ENCODE measurements around the gene GRSF1.

GRCh38 chr4:70829492-70829891 is 10.2 kb downstream of the GRSF1 start:
- no peak for TF ChIP-seq ARNTL (CRISPR knock-in tag; IDR thresholded peaks at IDR 0.05; ENCODE audit: borderline replicate concordance, low read depth)
- no peak for TF ChIP-seq PPARA (CRISPR knock-in tag; IDR thresholded peaks at IDR 0.05; ENCODE audit: borderline replicate concordance)
- TF ChIP-seq POU6F1 (CRISPR knock-in tag; IDR thresholded peaks at IDR 0.05; ENCODE audit: borderline replicate concordance, low read depth): no peak
- no peak for TF ChIP-seq CREB5 (CRISPR knock-in tag; IDR thresholded peaks at IDR 0.05; ENCODE audit: low read depth)
- no peak for TF ChIP-seq TOX (CRISPR knock-in tag; IDR thresholded peaks at IDR 0.05; ENCODE audit: borderline replicate concordance)
- no peak for TF ChIP-seq PATZ1 (CRISPR knock-in tag; IDR thresholded peaks at IDR 0.05; ENCODE audit: borderline replicate concordance)
- no peak for TF ChIP-seq ISL1 (CRISPR knock-in tag; IDR thresholded peaks at IDR 0.05)
- TF ChIP-seq OSR1 (CRISPR knock-in tag; IDR thresholded peaks at IDR 0.05): no peak
- TF ChIP-seq ZC3H10 (CRISPR knock-in tag; IDR thresholded peaks at IDR 0.05): no peak
- no peak for TF ChIP-seq SNAI2 (CRISPR knock-in tag; IDR thresholded peaks at IDR 0.05)
- TF ChIP-seq CSRNP3 (CRISPR knock-in tag; IDR thresholded peaks at IDR 0.05): no peak
- no peak for TF ChIP-seq GLIS3 (CRISPR knock-in tag; IDR thresholded peaks at IDR 0.05)
- TF ChIP-seq TSHZ2 (CRISPR knock-in tag; IDR thresholded peaks at IDR 0.05): no peak

Data from SK-N-SH treated with all-trans-retinoic acid at 6 μM for 48 hours (cell line).